SK-N-SH (cell line): Measurements from ENCODE around the gene ZDHHC21. TPM values are rescaled to one million over a fixed set of nuclear protein-coding genes. Genes with fewer than 3 reads are reported as not detected.

ENCODE experiments used
- CTCF ChIA-PET: fragments of 300-600, 350-600 bp; formaldehyde crosslinking; extraction: SDS; loops from one replicate; lab custom pipeline; 2021; lab: Yijun Ruan, JAX
- POLR2A ChIA-PET: fragments of 350-600 bp; sonication (Branson Sonifier 250); formaldehyde crosslinking; extraction: SDS; loops from one replicate; lab custom pipeline; 2020; ENCODE audit warnings: antibody characterized with exemption, inconsistent platforms; lab: Yijun Ruan, JAX
- DNase-seq: peaks from one replicate; pipeline ENCODE4 v3.0.0; 2012
- H2AFZ ChIP-seq: fragments of 200-600 bp; sonication (generic); 2 replicates; pipeline ENCODE4 v1.8.1; 2016; ENCODE audit warnings: antibody characterized with exemption, mild to moderate bottlenecking, low read depth
- H3F3A ChIP-seq: fragments of 200-600 bp; sonication (generic); replicated peaks from 2 replicates; pipeline ENCODE3; 2016; ENCODE audit warnings: antibody characterized with exemption, mild to moderate bottlenecking; ENCODE audit not compliant: insufficient read depth
- H3K27ac ChIP-seq, 2 experiments: fragments of 200-500 bp in 1 of 2; fragments of 200-600 bp in 1 of 2; sonication (Bioruptor generic) in 1 of 2; sonication (generic), shearing (Covaris generic) in 1 of 2; 2 replicates each; pipeline versions ENCODE4 v1.5.1 to v1.6.1; 2014 to 2016; ENCODE audit warnings: low read depth in 2 of 2, inconsistent platforms in 1 of 2, low read length in 1 of 2, mild to moderate bottlenecking in 1 of 2, mixed read lengths in 1 of 2
- H3K27me3 ChIP-seq: fragments of 200-600 bp; sonication (generic), shearing (Covaris generic); 2 replicates; pipeline ENCODE4 v1.6.1; 2016; ENCODE audit warnings: mixed run types; ENCODE audit not compliant: insufficient read depth
- H3K36me3 ChIP-seq, 2 experiments: fragments of 200-500 bp in 1 of 2; fragments of 200-600 bp in 1 of 2; sonication (Bioruptor generic) in 1 of 2; sonication (generic) in 1 of 2; replicated peaks in 1 of 2; 2 replicates each; pipeline versions ENCODE3 to v1.5.1; 2014 to 2016; ENCODE audit warnings: low read length in 1 of 2, mild to moderate bottlenecking in 1 of 2; ENCODE audit not compliant: insufficient read depth in 2 of 2, control insufficient read depth in 1 of 2
- H3K4me1 ChIP-seq, 2 experiments: fragments of 200-500 bp in 1 of 2; fragments of 200-600 bp in 1 of 2; sonication (Bioruptor generic) in 1 of 2; sonication (generic), shearing (Covaris generic) in 1 of 2; 2 replicates each; pipeline versions ENCODE4 v1.5.1 to v1.6.1; 2014 to 2016; ENCODE audit warnings: low read depth in 1 of 2, low read length in 1 of 2, mixed run types in 1 of 2; ENCODE audit not compliant: insufficient read depth in 2 of 2, control insufficient read depth in 1 of 2
- H3K4me2 ChIP-seq: fragments of 200-600 bp; sonication (generic), shearing (Covaris generic); 2 replicates; pipeline ENCODE4 v1.6.1; 2017; ENCODE audit warnings: mixed run types
- H3K4me3 ChIP-seq, 2 experiments: fragments of 200-500 bp in 1 of 2; fragments of 200-600 bp in 1 of 2; sonication (Bioruptor generic) in 1 of 2; sonication (generic), shearing (Covaris generic) in 1 of 2; 2 replicates each; pipeline versions ENCODE4 v1.5.1 to v1.8.1; 2014 to 2016; ENCODE audit warnings: low read depth in 2 of 2, inconsistent platforms in 1 of 2, low read length in 1 of 2, mild to moderate bottlenecking in 1 of 2, mixed read lengths in 1 of 2, moderate library complexity in 1 of 2
- H3K79me2 ChIP-seq: fragments of 200-600 bp; sonication (generic); 2 replicates; pipeline ENCODE4 v1.8.1; 2017; ENCODE audit warnings: mild to moderate bottlenecking; ENCODE audit not compliant: insufficient read depth
- H3K9ac ChIP-seq: fragments of 200-600 bp; sonication (generic); 2 replicates; pipeline ENCODE4 v1.6.1; 2017; ENCODE audit warnings: mixed run types
- H3K9me2 ChIP-seq: fragments of 200-600 bp; sonication (generic); 2 replicates; pipeline ENCODE4 v1.6.1; 2017; ENCODE audit warnings: mixed run types
- H3K9me3 ChIP-seq: fragments of 200-600 bp; sonication (generic); 2 replicates; pipeline ENCODE4 v1.6.1; 2017; ENCODE audit warnings: mixed run types, mild to moderate bottlenecking, moderate library complexity
- H4K20me1 ChIP-seq: fragments of 200-600 bp; sonication (generic); 2 replicates; pipeline ENCODE4 v1.6.1; 2017; ENCODE audit warnings: mild to moderate bottlenecking, mixed run types; ENCODE audit not compliant: insufficient read depth
- ELF1 ChIP-seq: IDR thresholded peaks from 2 replicates; pipeline ENCODE4 v1.4.0; 2012
- EP300 ChIP-seq, 2 experiments: IDR thresholded peaks; 2 replicates each; pipeline versions ENCODE4 v1.4.0 to v1.6.1; 2012; ENCODE audit warnings: borderline replicate concordance in 1 of 2, low read depth in 1 of 2, low read length in 1 of 2
- GABPA ChIP-seq: IDR thresholded peaks from 2 replicates; pipeline ENCODE4 v1.4.0; 2012; ENCODE audit warnings: low read depth, mild to moderate bottlenecking
- JUND ChIP-seq: IDR thresholded peaks from 2 replicates; pipeline ENCODE4 v1.4.0; 2012
- RCOR1 ChIP-seq: fragments of 150-350 bp; IDR thresholded peaks from 2 replicates; pipeline ENCODE4 v1.6.1; 2017; ENCODE audit warnings: antibody characterized with exemption, low read length
- SIN3A ChIP-seq: IDR thresholded peaks from 2 replicates; pipeline ENCODE4 v1.6.1; 2012; ENCODE audit warnings: low read depth, mild to moderate bottlenecking, low read length, moderate library complexity, borderline replicate concordance
- ZBTB33 ChIP-seq: IDR thresholded peaks from 2 replicates; pipeline ENCODE4 v1.4.0; 2012; ENCODE audit warnings: low read depth, borderline replicate concordance
- WGBS: methylation state at CpG from one replicate; pipeline ENCODE4 v1.1.6; 2017; ENCODE audit warnings: low lambda C conversion rate; 5-methylcytosine and 5-hydroxymethylcytosine counted together
- polyA plus RNA-seq, 3 experiments: library from polyadenylated mRNA; depleted of rRNA; stranded (reverse); fragments of >200 nt; gene quantifications; 2 replicates each; pipeline ENCODE4 v1.2.3, GENCODE V29; 2012

Gene ZDHHC21
- polyA plus RNA-seq, 1 of the 3 experiments (the other 2 are of a cell fraction): 2.9 TPM

- peaks cover 8 to 13% of the 10 kb centered on the region in 2 experiments; a peak in 3 of 4 replicates for H3K4me1 ChIP-seq
- 0 out of 2 replicates have a peak, but pooled peaks cover 1% of the 10 kb centered on the region for H4K20me1 ChIP-seq
- H3K9ac ChIP-seq: peak overlapping the region; percentile 64; the same call in 1 of the 2 replicates
- H3K36me3 ChIP-seq: peaks cover 13 to 15% of the 10 kb centered on the region in 2 experiments
- peaks cover 14% of the 10 kb centered on the region for H3F3A ChIP-seq
- ChIA-PET POLR2A (interaction anchor here (0.8 to 1.1 kb wide), 3 partner anchors 11 to 76 kb away, joined by 3 read pairs; no protein-coding TSS in a partner anchor), CTCF (interaction anchor here (0.6 to 4.3 kb wide), 5 partner anchors 31 to 1604 kb away, joined by 3 to 21 read pairs (median 3); no protein-coding TSS in a partner anchor)
- peak overlapping the region in 1 of 2 experiments; percentile 93; a peak in 2 of 4 replicates for H3K27ac ChIP-seq
- peaks cover 25% of the 10 kb centered on the region for H3K79me2 ChIP-seq
- peak overlapping the region; percentile 89 for H3K4me2 ChIP-seq
- peak overlapping the region; percentile 69 for H2AFZ ChIP-seq
- no peaks in the 10 kb centered on the region for H3K9me3 ChIP-seq
- no peaks in the 10 kb centered on the region for H3K27me3 ChIP-seq
- DNase-seq: no peak
- no peaks in the 10 kb centered on the region for H3K9me2 ChIP-seq
- WGBS: 3% methylated on average over 14 of the region's 35 CpGs
- TF ChIP-seq RCOR1 (no peak), EP300 (IDR thresholded peaks at IDR 0.05; ENCODE audit: borderline replicate concordance in 1 of 2, low read depth in 1 of 2, low read length in 1 of 2) (no peak), JUND (no peak), SIN3A (no peak), ELF1 (no peak)
- peak overlapping the region; percentile 82 to 93 for H3K4me3 ChIP-seq
Measured at GRCh38 chr9:14692470-14693250, 572 bp downstream of the ZDHHC21 start.

GRCh38 chr9:14690948-14691730 is 2.1 kb downstream of the ZDHHC21 start:
- peaks cover 11 to 13% of the 10 kb centered on the region in 2 experiments; a peak in 3 of 4 replicates for H3K4me1 ChIP-seq
- no peaks in the 10 kb centered on the region for H3K9me2 ChIP-seq
- no peaks in the 10 kb centered on the region for H3K27me3 ChIP-seq
- no peak overlapping the region for H3K9ac ChIP-seq
- no peak overlapping the region for H2AFZ ChIP-seq
- no peak for DNase-seq
- peaks cover 25% of the 10 kb centered on the region for H3K79me2 ChIP-seq
- 68% methylated on average over 7 of the region's 7 CpGs for WGBS
- H3K27ac ChIP-seq: no peak overlapping the region
- TF ChIP-seq ZBTB33 (no peak), GABPA (no peak), EP300 (IDR thresholded peaks at IDR 0.05; ENCODE audit: borderline replicate concordance in 1 of 2, low read depth in 1 of 2, low read length in 1 of 2) (no peak)
- TF ChIP-seq, all 33 proteins: peak for 0
- H3K4me2 ChIP-seq: peak overlapping the region; percentile 89
- no peak overlapping the region for H3K4me3 ChIP-seq
- no peaks in the 10 kb centered on the region for H3K9me3 ChIP-seq
- ChIA-PET POLR2A (no interaction called here), CTCF (interaction anchor here (0.6 to 4.3 kb wide), 4 partner anchors 30 to 78 kb away, joined by 3 to 21 read pairs (median 10); no protein-coding TSS in a partner anchor)
- peaks cover 13 to 15% of the 10 kb centered on the region in 2 experiments for H3K36me3 ChIP-seq
- peaks cover 29% of the 10 kb centered on the region for H3F3A ChIP-seq
- H4K20me1 ChIP-seq: peaks cover 6% of the 10 kb centered on the region; the same call in 1 of the 2 replicates
